Ovary (tissue), 9 donors: ENCODE data around the gene ODC1. TPM values are rescaled to one million over a fixed set of nuclear protein-coding genes. Genes with fewer than 3 reads are reported as not detected.

Source experiments
- DNase-seq, 5 donors: peaks; one replicate each; pipeline ENCODE4 v3.0.0-alpha.2; 2019 to 2020
- H3K27ac ChIP-seq, 2 donors: fragments of 200-600 bp; one replicate each; pipeline versions ENCODE4 v1.5.1 to v1.8.0; 2019 to 2022
- H3K27me3 ChIP-seq: fragments of 200-600 bp; one replicate; pipeline ENCODE4 v1.8.0; 2022
- H3K36me3 ChIP-seq: fragments of 200-600 bp; sonication (generic); one replicate; pipeline ENCODE4 v1.5.1; 2019
- H3K4me1 ChIP-seq: one replicate; pipeline ENCODE4 v1.8.1; 2013; ENCODE audit warnings: mild to moderate bottlenecking, moderate library complexity; ENCODE audit not compliant: insufficient read depth
- H3K4me3 ChIP-seq: fragments of 200-600 bp; sonication (generic); one replicate; pipeline ENCODE4 v1.5.1; 2017
- H3K9me3 ChIP-seq, 2 donors: fragments of 200-600 bp in 1 of 2; sonication (generic) in 1 of 2; one replicate each; pipeline versions ENCODE4 v1.5.1 to v1.8.1; 2013 to 2019; ENCODE audit warnings: mild to moderate bottlenecking in 1 of 2, moderate library complexity in 1 of 2
- EP300 ChIP-seq: sonication (generic); formaldehyde crosslinking; IDR thresholded peaks from one replicate; pipeline ENCODE4 v1.6.1; 2017; ENCODE audit warnings: antibody characterized with exemption
- POLR2A ChIP-seq: fragments of 450-650 bp; IDR thresholded peaks from one replicate; pipeline ENCODE4 v1.6.1; 2017; ENCODE audit warnings: antibody characterized with exemption, mild to moderate bottlenecking, moderate library complexity
- WGBS, 3 donors: extraction: QIAGEN DNeasy Blood & Tissue Kit in 1 of 3; methylation state at CpG; one replicate each; pipeline versions ENCODE4 v1.1.5 to v1.1.7; 2013 to 2017; 5-methylcytosine and 5-hydroxymethylcytosine counted together
- intact Hi-C, 4 donors: fragments of 100-400 bp; cut with DNase I; formaldehyde crosslinking; loops; one replicate each; pipeline versions ENCODE4 v1.11.0 to v1.15.1; 2022 to 2023
- polyA plus RNA-seq, 2 donors: library from polyadenylated mRNA; stranded (reverse); fragments of 200-250 nt in 1 of 2; fragments of 350-450 nt in 1 of 2; fragmentation: Illumina TruSeq in 1 of 2; extraction: RNeasy Lipid Tissue Mini Kit (QIAGEN cat#74804) in 1 of 2; gene quantifications; one replicate each; pipeline ENCODE4 v1.2.3, GENCODE V29; 2013 to 2014
- total RNA-seq, 7 donors: library from RNA; depleted of rRNA in 2 of 7; stranded (reverse); fragments of >200 nt in 2 of 7; fragmentation: NEBNext Ultra II Directional in 3 of 7; extraction: Animal tissue kit (Norgen Biotek cat#: 25700) in 3 of 7; gene quantifications; one replicate each; pipeline versions ENCODE4 v1.1.0 to v1.2.4, GENCODE V29; 2016 to 2023
- TF ChIP-seq, protein P1 (sequence below), 3 donors: fragments of 450-650 bp in 2 of 3; fragments of 200-600 bp in 1 of 3; IDR thresholded peaks; one replicate each; pipeline versions ENCODE4 v1.5.1 to v1.8.0; 2016 to 2022; ENCODE audit warnings: antibody characterized with exemption in 3 of 3, mild to moderate bottlenecking in 1 of 3
- donor health status: DM: no; HTN: no; CAD: no; lungs with moderate emphysema.
- donor health status: DM: no; HTN: no; CAD: no.
- donor health status: Bipolar disorder and iron deficiency.
- donor health status: DM: yes; HTN: yes; CAD: no.
- donor health status: DM: no; HTN: no; CAD: no.
- donor health status: DM: yes; HTN: yes; CAD: no.

Gene ODC1
- total and polyA plus RNA-seq, 9 donors = 29.1 to 160 (median 55.7) TPM

GRCh38 chr2:10486091-10486490 lies 38.0 kb upstream of the ODC1 start:
- intact Hi-C loops = no loop called here
- no peak for DNase-seq
- H3K9me3 ChIP-seq = no peaks in the 10 kb centered on the region
- no peak overlapping the region for H3K4me3 ChIP-seq
- TF ChIP-seq POLR2A (no peak), EP300 (no peak)
- TF ChIP-seq, protein P1, sequence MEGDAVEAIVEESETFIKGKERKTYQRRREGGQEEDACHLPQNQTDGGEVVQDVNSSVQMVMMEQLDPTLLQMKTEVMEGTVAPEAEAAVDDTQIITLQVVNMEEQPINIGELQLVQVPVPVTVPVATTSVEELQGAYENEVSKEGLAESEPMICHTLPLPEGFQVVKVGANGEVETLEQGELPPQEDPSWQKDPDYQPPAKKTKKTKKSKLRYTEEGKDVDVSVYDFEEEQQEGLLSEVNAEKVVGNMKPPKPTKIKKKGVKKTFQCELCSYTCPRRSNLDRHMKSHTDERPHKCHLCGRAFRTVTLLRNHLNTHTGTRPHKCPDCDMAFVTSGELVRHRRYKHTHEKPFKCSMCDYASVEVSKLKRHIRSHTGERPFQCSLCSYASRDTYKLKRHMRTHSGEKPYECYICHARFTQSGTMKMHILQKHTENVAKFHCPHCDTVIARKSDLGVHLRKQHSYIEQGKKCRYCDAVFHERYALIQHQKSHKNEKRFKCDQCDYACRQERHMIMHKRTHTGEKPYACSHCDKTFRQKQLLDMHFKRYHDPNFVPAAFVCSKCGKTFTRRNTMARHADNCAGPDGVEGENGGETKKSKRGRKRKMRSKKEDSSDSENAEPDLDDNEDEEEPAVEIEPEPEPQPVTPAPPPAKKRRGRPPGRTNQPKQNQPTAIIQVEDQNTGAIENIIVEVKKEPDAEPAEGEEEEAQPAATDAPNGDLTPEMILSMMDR (IDR thresholded peaks at IDR 0.05) = no peak
- 74 to 85% (median 74%) methylated on average over 1 of the region's 1 CpG for WGBS, 3 donors
- no peaks in the 10 kb centered on the region for H3K4me1 ChIP-seq
- no peaks in the 10 kb centered on the region for H3K27me3 ChIP-seq
- H3K36me3 ChIP-seq = no peaks in the 10 kb centered on the region
- no peak overlapping the region for H3K27ac ChIP-seq

GRCh38 chr2:10482913-10483312 lies 34.8 kb upstream of the ODC1 start:
- 50 to 65% (median 59%) methylated on average over 7 of the region's 7 CpGs for WGBS, 3 donors
- TF ChIP-seq, protein P1 (IDR thresholded peaks at IDR 0.05) = no peak
- TF ChIP-seq EP300 (no peak), POLR2A (no peak)
- Histone ChIP-seq H3K36me3 (no peaks in the 10 kb centered on the region), H3K9me3 (no peaks in the 10 kb centered on the region), H3K27me3 (no peaks in the 10 kb centered on the region), H3K27ac (no peak overlapping the region), H3K4me3 (no peak overlapping the region), H3K4me1 (no peaks in the 10 kb centered on the region)
- no peak for DNase-seq
- intact Hi-C loops = no loop called here

DNA sequence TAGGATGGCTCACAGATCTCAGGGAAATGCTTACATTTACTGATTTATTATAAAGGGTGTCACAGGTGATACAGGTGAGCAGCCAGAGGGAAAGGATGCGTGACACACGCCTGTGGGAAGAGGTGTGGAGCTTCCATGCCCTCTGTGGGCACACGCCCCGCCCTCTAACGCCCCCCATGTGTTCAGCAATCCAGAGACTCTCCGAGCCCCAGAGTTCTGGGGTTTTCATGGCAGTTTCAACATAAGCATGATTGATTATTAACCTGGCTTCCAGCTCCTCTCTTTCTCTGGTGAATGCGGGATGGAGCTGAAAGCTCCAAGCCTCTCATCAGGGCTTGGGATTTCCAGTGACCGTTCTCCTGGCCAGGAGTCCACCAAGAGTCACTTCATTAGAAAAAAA lies 34.3 kb upstream of the ODC1 start:
- WGBS, 3 donors = 69 to 79% (median 79%) methylated on average over 8 of the region's 8 CpGs
- H3K9me3 ChIP-seq = no peaks in the 10 kb centered on the region
- no peak for DNase-seq
- H3K27ac ChIP-seq = no peak overlapping the region
- no peaks in the 10 kb centered on the region for H3K36me3 ChIP-seq
- H3K27me3 ChIP-seq = no peaks in the 10 kb centered on the region
- no peak overlapping the region for H3K4me3 ChIP-seq
- intact Hi-C loops = no loop called here
- TF ChIP-seq POLR2A (no peak), EP300 (no peak)
- TF ChIP-seq, protein P1 (IDR thresholded peaks at IDR 0.05) = no peak
- no peaks in the 10 kb centered on the region for H3K4me1 ChIP-seq

GRCh38 chr2:10481666-10482157 lies 33.6 kb upstream of the ODC1 start:
- no peak for DNase-seq
- Histone ChIP-seq H3K4me1 (no peaks in the 10 kb centered on the region), H3K9me3 (no peaks in the 10 kb centered on the region), H3K27me3 (no peaks in the 10 kb centered on the region), H3K27ac (no peak overlapping the region), H3K36me3 (no peaks in the 10 kb centered on the region), H3K4me3 (no peak overlapping the region)
- WGBS, 3 donors = 84 to 86% (median 85%) methylated on average over 10 of the region's 10 CpGs
- TF ChIP-seq EP300 (no peak), POLR2A (no peak)
- intact Hi-C loops = no loop called here

- H3K27ac ChIP-seq = no peak overlapping the region
- TF ChIP-seq, protein P1 (IDR thresholded peaks at IDR 0.05) = no peak
- TF ChIP-seq EP300 = no peak
- no peak for TF ChIP-seq POLR2A
- H3K36me3 ChIP-seq = no peaks in the 10 kb centered on the region
- H3K4me3 ChIP-seq = no peak overlapping the region
- no peaks in the 10 kb centered on the region for H3K27me3 ChIP-seq
- 79 to 89% (median 83%) methylated on average over 3 of the region's 3 CpGs for WGBS, 3 donors
- intact Hi-C loops = no loop called here
- no peaks in the 10 kb centered on the region for H3K9me3 ChIP-seq
- H3K4me1 ChIP-seq = no peaks in the 10 kb centered on the region
- DNase-seq = no peak
Measured at GRCh38 chr2:10481055-10481665, 33.0 kb upstream of the ODC1 start.
